IMR-90 (cell line): ENCODE results near the gene FAR2. TPM values are rescaled to one million over a fixed set of nuclear protein-coding genes. Genes with fewer than 3 reads are reported as not detected.
"Not testable (repeated sequence)": the region's sequence is repeated elsewhere in the genome, so short reads cannot be mapped to it uniquely, and the experiment has no call there.

Experiments
- ATAC-seq: fragments of 200-7000 bp; cut with Tn5 transposase; 2 replicates; pipeline ENCODE4 v1.9.1; 2020; ENCODE audit warnings: low read depth, mild to moderate bottlenecking, moderate library complexity
- BruUV-seq: library from RNA; stranded (reverse); fragments of 400-500 nt; replicated peaks from 2 replicates; lab custom pipeline; 2021; lab: Mats Ljungman, UMichigan
- CTCF ChIA-PET: fragments of 300-600 bp; formaldehyde crosslinking; extraction: SDS; loops from one replicate; lab custom pipeline; 2021; ENCODE audit warnings: antibody characterized with exemption; lab: Yijun Ruan, JAX
- POLR2A ChIA-PET: fragments of 300-600 bp; sonication (Branson Sonifier 250); formaldehyde crosslinking; loops from one replicate; lab custom pipeline; 2022; ENCODE audit warnings: antibody characterized with exemption; ENCODE audit not compliant: unreplicated experiment; lab: Charles Lee
- DNase-seq: peaks from one replicate; pipeline ENCODE4 v3.0.0; 2013
- H2AFZ ChIP-seq: replicated peaks from 2 replicates; pipeline ENCODE3; 2013; ENCODE audit warnings: low read length, mild to moderate bottlenecking; ENCODE audit not compliant: poor library complexity
- H2AK5ac ChIP-seq: 2 replicates; pipeline ENCODE4 v1.6.1; 2013; ENCODE audit warnings: low read depth, low read length, inconsistent platforms
- H2AK9ac ChIP-seq: replicated peaks from 2 replicates; pipeline ENCODE3; 2013; ENCODE audit warnings: mild to moderate bottlenecking, low read depth, low read length, moderate library complexity; ENCODE audit not compliant: poor library complexity
- H2BK120ac ChIP-seq: 2 replicates; pipeline ENCODE4 v1.6.1; 2013; ENCODE audit warnings: low read depth, low read length, inconsistent platforms
- H2BK15ac ChIP-seq: 3 replicates; pipeline ENCODE4 v1.6.1; 2013; ENCODE audit warnings: low read depth, low read length, inconsistent platforms
- H2BK20ac ChIP-seq: 2 replicates; pipeline ENCODE4 v1.6.1; 2013; ENCODE audit warnings: low read depth, mild to moderate bottlenecking, inconsistent platforms, low read length, moderate library complexity
- H2BK5ac ChIP-seq: 2 replicates; pipeline ENCODE4 v1.6.1; 2013; ENCODE audit warnings: mild to moderate bottlenecking, low read depth, low read length, inconsistent platforms; ENCODE audit not compliant: poor library complexity, severe bottlenecking
- H3K14ac ChIP-seq: replicated peaks from 2 replicates; pipeline ENCODE4 v1.6.1; 2013; ENCODE audit warnings: low read depth, low read length, inconsistent platforms
- H3K18ac ChIP-seq: 2 replicates; pipeline ENCODE4 v1.6.1; 2013; ENCODE audit warnings: low read depth, low read length, control low read depth
- H3K23ac ChIP-seq: 2 replicates; pipeline ENCODE4 v1.6.1; 2013; ENCODE audit warnings: low read depth, low read length, inconsistent platforms
- H3K27ac ChIP-seq: 2 replicates; pipeline ENCODE4 v1.5.1; 2013; ENCODE audit warnings: mild to moderate bottlenecking, control low read depth, low read length; ENCODE audit not compliant: insufficient read depth
- H3K27me3 ChIP-seq: 2 replicates; pipeline ENCODE4 v1.6.1; 2013; ENCODE audit warnings: low read length; ENCODE audit not compliant: control insufficient read depth, insufficient read depth
- H3K36me3 ChIP-seq: 2 replicates; pipeline ENCODE4 v1.6.1; 2013; ENCODE audit warnings: low read length, mixed read lengths; ENCODE audit not compliant: control insufficient read depth, insufficient read depth
- H3K4ac ChIP-seq: 2 replicates; pipeline ENCODE4 v1.6.1; 2013; ENCODE audit warnings: low read depth, low read length, inconsistent platforms
- H3K4me1 ChIP-seq: 2 replicates; pipeline ENCODE4 v1.6.1; 2013; ENCODE audit warnings: low read length, mixed read lengths; ENCODE audit not compliant: control insufficient read depth, insufficient read depth
- H3K4me2 ChIP-seq: 2 replicates; pipeline ENCODE4 v1.6.1; 2013; ENCODE audit warnings: low read depth, mild to moderate bottlenecking, control low read depth, low read length, moderate library complexity
- H3K4me3 ChIP-seq: 2 replicates; pipeline ENCODE4 v1.5.1; 2013; ENCODE audit warnings: low read depth, mild to moderate bottlenecking, control low read depth, low read length, moderate library complexity; ENCODE audit not compliant: insufficient read depth
- H3K56ac ChIP-seq: 2 replicates; pipeline ENCODE4 v1.6.1; 2013; ENCODE audit warnings: low read length, inconsistent platforms; ENCODE audit not compliant: insufficient read depth; ENCODE audit errors: extremely low read depth
- H3K79me1 ChIP-seq, 2 experiments: 2 replicates each; pipeline ENCODE4 v1.6.1; 2013; ENCODE audit warnings: low read length in 2 of 2, inconsistent platforms in 1 of 2, low read depth in 1 of 2
- H3K9ac ChIP-seq: 2 replicates; pipeline ENCODE4 v1.6.1; 2013; ENCODE audit warnings: low read depth, low read length, control low read depth
- H3K9me1 ChIP-seq: 2 replicates; pipeline ENCODE4 v1.6.1; 2013; ENCODE audit warnings: low read length, inconsistent platforms; ENCODE audit not compliant: insufficient read depth
- H3K9me3 ChIP-seq: 2 replicates; pipeline ENCODE4 v1.6.1; 2013; ENCODE audit warnings: low read length; ENCODE audit not compliant: control insufficient read depth, insufficient read depth
- H4K20me1 ChIP-seq: 2 replicates; pipeline ENCODE4 v1.6.1; 2013; ENCODE audit warnings: low read length, inconsistent platforms; ENCODE audit not compliant: insufficient read depth
- H4K5ac ChIP-seq: 2 replicates; pipeline ENCODE4 v1.6.1; 2013; ENCODE audit warnings: mild to moderate bottlenecking, low read depth, low read length, control low read depth
- H4K8ac ChIP-seq, 2 experiments: 2 replicates each; pipeline ENCODE4 v1.6.1; 2013; ENCODE audit warnings: low read depth in 2 of 2, low read length in 2 of 2, control low read depth in 1 of 2, inconsistent platforms in 1 of 2
- H4K91ac ChIP-seq: 2 replicates; pipeline ENCODE4 v1.6.1; 2013; ENCODE audit warnings: low read depth, low read length, inconsistent platforms; ENCODE audit not compliant: insufficient read depth
- WGBS, 2 experiments: methylation state at CpG; one replicate each; pipeline versions ENCODE4 v1.1.5 to v1.1.7; 2013; ENCODE audit warnings: missing lambda C conversion rate in 2 of 2; ENCODE audit not compliant: insufficient read length in 1 of 2; ENCODE audit errors: extremely low coverage in 2 of 2; 5-methylcytosine and 5-hydroxymethylcytosine counted together
- dilution Hi-C: fragments of 300-500 bp; cut with HindIII; formaldehyde crosslinking; loops from one replicate; pipeline ENCODE4 v1.14.3; 2018; ENCODE audit warnings: low sequenced_read_pairs; ENCODE audit not compliant: unreplicated experiment
- in situ Hi-C: fragments of 300-500 bp; cut with MboI; formaldehyde crosslinking; loops from 3 replicates; pipeline ENCODE4 v1.14.3; 2019; ENCODE audit warnings: low sequenced_read_pairs, inconsistent platforms, mixed read lengths
- intact Hi-C: fragments of 100-400 bp; cut with micrococcal nuclease; formaldehyde crosslinking; loops from 2 replicates; pipeline ENCODE4 v1.10.0; 2022
- polyA plus RNA-seq, 3 experiments: library from polyadenylated mRNA; depleted of rRNA; stranded (reverse); fragments of >200 nt; gene quantifications; 2 replicates each; pipeline ENCODE4 v1.2.3, GENCODE V29; 2012; ENCODE audit warnings: low replicate concordance in 1 of 3
- total RNA-seq: library from RNA; depleted of rRNA; stranded (reverse); fragments of >200 nt; gene quantifications from 2 replicates; pipeline ENCODE4 v1.2.3, GENCODE V29; 2012

The FAR2 gene
- total and polyA plus RNA-seq, 2 of the 4 experiments (the other 2 are of a cell fraction), result 1.1 to 2.0 TPM

DNA sequence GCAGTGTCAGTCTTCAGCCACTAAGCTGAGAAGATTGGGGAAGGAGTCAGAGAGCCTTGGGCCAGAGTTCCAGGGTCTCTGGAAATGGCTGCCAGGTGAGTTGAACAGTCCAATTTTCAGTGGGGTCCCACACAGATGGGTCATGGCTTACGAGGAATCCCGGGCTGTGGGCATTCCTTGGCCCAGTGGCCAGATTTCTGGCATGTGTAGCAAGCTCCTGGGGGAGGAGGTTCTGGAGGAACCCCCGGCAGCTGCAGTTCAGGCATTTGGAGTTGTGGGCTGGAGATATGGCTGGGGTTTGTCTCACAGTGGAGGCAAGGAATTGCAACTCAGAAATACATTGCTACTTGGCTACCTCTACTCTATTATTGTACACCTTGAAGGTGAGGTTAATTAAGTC lies 10.8 kb upstream of the FAR2 start:
- H2AK5ac ChIP-seq, H3K18ac ChIP-seq, H2BK5ac ChIP-seq, in situ Hi-C loops, H3K9ac ChIP-seq, H3K79me1 ChIP-seq, H2AFZ ChIP-seq, H3K9me3 ChIP-seq, H3K27ac ChIP-seq, intact Hi-C loops, H3K36me3 ChIP-seq, dilution Hi-C loops, H4K8ac ChIP-seq, H3K4me2 ChIP-seq, H2BK15ac ChIP-seq, H3K56ac ChIP-seq, H3K27me3 ChIP-seq, H3K4me3 ChIP-seq, H3K14ac ChIP-seq, H4K5ac ChIP-seq, H2BK20ac ChIP-seq, POLR2A ChIA-PET, H4K91ac ChIP-seq, BruUV-seq, DNase-seq, H3K23ac ChIP-seq, H3K4ac ChIP-seq, H2BK120ac ChIP-seq, H3K4me1 ChIP-seq, H2AK9ac ChIP-seq, ATAC-seq, H3K9me1 ChIP-seq, H4K20me1 ChIP-seq: not testable (repeated sequence)
- CTCF ChIA-PET, result interaction anchor here (0.6 kb wide), 1 partner anchor 159 kb away, joined by 3 read pairs; no protein-coding TSS in a partner anchor
- no CpG with 5 or more reads among the region's 3 CpGs for WGBS, 2 experiments

- H3K27me3 ChIP-seq, H3K14ac ChIP-seq, H3K4me3 ChIP-seq, H2AK9ac ChIP-seq, in situ Hi-C loops, dilution Hi-C loops, H3K36me3 ChIP-seq, H2BK5ac ChIP-seq, BruUV-seq, H3K4me2 ChIP-seq, H3K9me1 ChIP-seq, H2BK20ac ChIP-seq, POLR2A ChIA-PET, H4K20me1 ChIP-seq, H4K5ac ChIP-seq, H2BK120ac ChIP-seq, H3K23ac ChIP-seq, H3K27ac ChIP-seq, intact Hi-C loops, H2AFZ ChIP-seq, H2BK15ac ChIP-seq, H2AK5ac ChIP-seq, H3K4me1 ChIP-seq, H4K91ac ChIP-seq, H3K9ac ChIP-seq, H4K8ac ChIP-seq, H3K18ac ChIP-seq, H3K9me3 ChIP-seq, ATAC-seq, DNase-seq, H3K79me1 ChIP-seq, H3K4ac ChIP-seq, H3K56ac ChIP-seq: not testable (repeated sequence)
- WGBS, 2 experiments, result no CpG with 5 or more reads among the region's 4 CpGs
- CTCF ChIA-PET, result interaction anchor here (0.6 kb wide), 1 partner anchor 158 kb away, joined by 3 read pairs; no protein-coding TSS in a partner anchor
These were observed 10.2 kb upstream of the FAR2 start for GRCh38 chr12:29138855-29139254.
